Activated T-cell treated with anti-CD3 and anti-CD28 coated beads for 24 hours (primary cell): Measurements from ENCODE around the gene TNFAIP8L3.
"Not testable (repeated sequence)": the region's sequence is repeated elsewhere in the genome, so short reads cannot be mapped to it uniquely, and the experiment has no call there.

Experiments
- DNase-seq: peaks from one replicate; pipeline ENCODE4 v3.0.0-alpha.2; 2020; ENCODE audit warnings: low read depth

Gene TNFAIP8L3

GRCh38 chr15:51060030-51060673 is 34.6 kb downstream of the TNFAIP8L3 start:
- DNase-seq = no peak

GRCh38 chr15:51054535-51054934 is 40.2 kb downstream of the TNFAIP8L3 start:
- DNase-seq = no peak

GRCh38 chr15:51053571-51053970 is 41.1 kb downstream of the TNFAIP8L3 start:
- DNase-seq = no peak

DNA sequence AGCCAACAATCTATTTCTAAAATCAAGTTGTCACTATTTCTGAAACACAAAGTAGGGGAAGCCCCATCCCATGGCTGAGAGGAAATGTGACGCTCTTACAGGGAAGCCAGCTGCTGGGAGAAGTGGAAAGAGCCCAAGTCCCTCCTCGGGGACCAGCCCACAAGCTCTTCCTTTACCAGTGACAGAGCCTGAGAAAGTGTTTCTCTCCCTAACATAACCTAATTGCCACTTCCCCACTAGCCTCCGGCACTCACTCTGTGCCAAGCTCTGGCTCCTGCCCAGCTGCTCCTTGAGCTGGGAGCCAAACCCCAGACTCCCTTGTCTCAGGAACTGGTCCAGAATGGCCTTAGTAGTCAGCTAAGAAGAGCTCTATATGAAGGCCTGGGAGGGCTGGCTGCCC is 42.9 kb downstream of the TNFAIP8L3 start:
- DNase-seq = no peak

DNA sequence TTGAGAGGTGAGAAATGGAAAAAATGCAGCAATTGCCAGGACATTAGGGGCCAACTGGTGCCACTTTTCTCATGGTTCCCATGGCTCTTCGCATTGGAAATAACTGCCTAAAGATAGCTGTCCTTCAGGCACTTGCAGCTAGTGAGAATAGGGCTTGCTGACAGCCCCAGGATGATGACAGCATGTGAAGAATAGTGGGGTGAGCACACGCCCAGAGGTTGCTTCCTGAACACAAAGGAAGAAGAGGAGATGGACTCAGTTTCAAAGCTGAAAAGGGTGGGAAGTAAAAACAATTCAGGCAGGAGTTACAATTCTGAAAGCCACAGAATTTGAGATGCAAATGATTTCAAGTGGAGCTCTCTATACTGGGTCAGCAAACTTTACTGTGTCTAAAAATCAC is 45.6 kb downstream of the TNFAIP8L3 start:
- no peak for DNase-seq

DNA sequence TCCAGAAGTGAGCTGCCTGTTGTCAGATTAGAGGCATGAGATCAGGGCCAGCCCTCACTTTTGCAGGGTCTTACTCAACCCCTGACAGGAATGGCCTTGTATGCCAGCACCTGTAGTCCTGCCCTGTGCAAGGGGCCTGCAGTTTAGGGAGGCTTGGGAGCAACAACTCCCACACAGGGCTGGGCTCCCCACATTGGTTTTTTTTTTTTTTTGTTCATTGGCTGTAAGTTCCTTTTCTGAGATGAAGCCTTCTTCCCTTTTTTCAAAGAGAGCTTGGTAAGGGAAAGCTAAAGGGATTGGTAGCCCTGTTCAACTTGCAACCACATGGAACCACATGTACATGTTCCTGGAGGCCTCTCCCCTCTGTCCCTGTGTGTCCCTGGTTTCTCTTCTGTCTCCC is 46.4 kb downstream of the TNFAIP8L3 start:
- DNase-seq = no peak

- no peak for DNase-seq
Measured at GRCh38 chr15:51046799-51047449, 47.8 kb downstream of the TNFAIP8L3 start.

GRCh38 chr15:51046016-51046415 is 48.7 kb downstream of the TNFAIP8L3 start:
- DNase-seq = no peak

DNA sequence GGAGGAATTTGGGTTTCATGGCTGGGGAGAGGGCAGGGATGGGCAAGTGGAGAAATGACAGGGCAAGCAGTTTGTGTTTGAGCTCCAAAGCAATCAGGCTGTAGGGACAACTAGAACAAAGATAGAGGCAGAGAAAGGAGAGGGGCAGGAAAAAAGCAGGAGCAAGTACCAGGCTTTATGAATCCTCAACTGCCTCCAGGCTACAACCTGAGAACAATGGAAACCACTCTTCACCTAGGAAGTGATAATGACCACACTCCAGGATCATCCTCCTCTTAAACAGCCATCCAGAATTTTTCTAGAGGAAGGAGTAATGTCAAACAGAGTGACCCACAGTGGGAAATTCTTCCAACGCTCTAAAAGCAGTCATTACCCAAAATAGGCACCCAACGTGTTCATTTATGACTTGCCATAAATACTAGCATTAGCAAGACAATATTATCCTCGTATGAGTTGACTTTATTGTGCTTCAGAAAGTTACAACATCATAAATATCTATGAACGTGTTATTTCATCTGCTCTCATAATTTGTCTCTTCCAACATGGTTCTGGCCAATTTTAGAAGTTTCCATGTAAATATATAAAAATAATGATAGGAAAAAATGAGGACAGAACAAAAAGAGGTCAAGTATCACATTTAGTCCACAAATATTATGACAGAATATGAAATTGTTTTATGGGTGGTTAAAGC is 50.5 kb downstream of the TNFAIP8L3 start:
- DNase-seq = no peak

DNA sequence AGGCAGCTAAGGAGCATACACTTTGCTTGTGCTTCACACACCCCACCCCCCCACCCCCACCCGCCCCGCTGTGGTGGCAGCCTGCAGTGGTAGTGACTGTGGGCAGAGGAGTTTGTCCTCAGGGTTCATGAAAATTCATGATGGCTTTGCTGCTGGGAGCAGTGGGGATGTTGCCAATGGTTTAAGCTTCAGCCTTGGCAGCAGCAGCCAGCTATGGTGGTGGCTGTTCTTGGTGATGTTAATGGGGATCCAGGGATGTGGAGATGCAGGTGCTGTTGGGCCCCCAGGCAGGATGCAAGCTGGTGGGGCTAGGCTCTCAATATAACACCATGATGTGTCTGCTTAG is 55.8 kb downstream of the TNFAIP8L3 start:
- DNase-seq = no peak

GRCh38 chr15:51038162-51038973 is 56.3 kb downstream of the TNFAIP8L3 start:
- no peak for DNase-seq

DNA sequence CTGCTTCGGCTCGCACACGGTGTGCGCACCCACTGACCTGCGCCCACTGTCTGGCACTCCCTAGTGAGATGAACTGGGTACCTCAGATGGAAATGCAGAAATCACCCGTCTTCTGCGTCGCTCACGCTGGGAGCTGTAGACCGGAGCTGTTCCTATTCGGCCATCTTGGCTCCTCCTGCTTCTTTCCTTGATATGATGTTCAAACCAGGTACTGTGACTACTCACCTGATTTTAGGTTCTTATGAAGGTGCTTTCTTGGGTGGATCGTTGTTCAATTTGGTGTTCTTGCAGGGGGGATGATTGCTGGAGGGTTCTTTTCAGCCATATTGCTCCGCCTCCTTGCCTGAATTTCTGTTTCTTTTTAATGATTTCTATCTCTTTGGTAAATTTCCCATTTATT is 57.2 kb downstream of the TNFAIP8L3 start:
- DNase-seq = not testable (repeated sequence)

GRCh38 chr15:51030649-51031316 is 63.9 kb downstream of the TNFAIP8L3 start:
- DNase-seq = no peak

GRCh38 chr15:51025454-51025846 is 69.3 kb downstream of the TNFAIP8L3 start:
- no peak for DNase-seq

GRCh38 chr15:51024735-51025453 is 69.8 kb downstream of the TNFAIP8L3 start:
- DNase-seq = no peak

- no peak for DNase-seq
Measured at GRCh38 chr15:51023499-51023898, 71.2 kb downstream of the TNFAIP8L3 start.

GRCh38 chr15:51022206-51022605 is 72.5 kb downstream of the TNFAIP8L3 start:
- no peak for DNase-seq

DNA sequence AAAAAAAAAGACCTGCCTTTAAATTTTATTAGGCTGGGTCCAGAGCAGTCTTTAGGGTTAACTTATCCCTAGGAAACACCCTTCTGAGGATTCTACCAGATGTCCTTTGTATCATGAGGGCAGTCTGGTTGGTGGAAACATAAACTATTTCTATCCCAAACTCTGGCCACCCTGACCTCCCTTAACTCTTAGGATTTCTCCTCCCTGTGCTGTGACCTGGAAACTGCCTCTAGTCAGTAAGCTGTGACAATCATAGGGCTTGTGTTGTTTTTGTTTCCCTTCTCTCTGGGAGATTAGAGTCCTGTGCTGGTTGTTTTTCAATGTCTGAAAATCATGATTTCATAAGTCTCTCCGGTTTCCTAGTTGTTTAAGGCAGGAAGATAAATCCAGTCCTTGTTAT is 78.1 kb downstream of the TNFAIP8L3 start:
- DNase-seq = no peak

DNA sequence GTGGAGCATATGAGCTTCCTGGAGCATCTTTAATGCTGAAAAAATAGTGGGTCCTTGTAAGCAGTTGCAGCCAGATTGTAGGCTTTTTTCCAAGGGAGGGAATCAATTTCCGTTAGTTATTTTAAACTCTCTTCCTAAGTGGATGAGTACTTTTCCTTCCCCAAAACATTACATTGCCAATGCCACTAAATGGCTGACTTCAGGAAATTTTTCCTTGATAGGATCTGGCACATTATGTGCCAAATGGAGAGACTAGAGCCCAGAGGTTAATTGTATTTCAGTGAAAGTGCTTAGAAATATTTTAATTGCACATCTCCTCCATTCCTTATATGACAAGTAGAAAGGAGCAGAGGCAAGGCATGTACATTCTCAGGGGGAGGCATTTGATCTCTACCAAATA is 83.5 kb downstream of the TNFAIP8L3 start:
- no peak for DNase-seq

- DNase-seq = no peak
Measured at GRCh38 chr15:51007131-51007666, 87.5 kb downstream of the TNFAIP8L3 start.
